Activated CD4-positive, alpha-beta T cell treated with anti-CD3 and anti-CD28 coated beads, Interleukin-2, amount 10 ng/mL, durations not matched to agents 24 days and 14 days (primary cell): ENCODE data around the gene CCL1. TPM values are rescaled to one million over a fixed set of nuclear protein-coding genes. Genes with fewer than 3 reads are reported as not detected.

Experiments
- DNase-seq: peaks from one replicate; pipeline ENCODE4 v3.0.0; 2022
- H3K27ac Mint-ChIP-seq: one replicate; pipeline ENCODE4 v1.8.0; 2022; ENCODE audit warnings: mild to moderate bottlenecking, mixed read lengths
- H3K27me3 Mint-ChIP-seq: one replicate; pipeline ENCODE4 v1.8.0; 2022; ENCODE audit warnings: mixed read lengths
- H3K36me3 Mint-ChIP-seq: one replicate; pipeline ENCODE4 v1.8.0; 2022; ENCODE audit warnings: low read depth, mild to moderate bottlenecking, mixed read lengths
- H3K4me1 Mint-ChIP-seq: one replicate; pipeline ENCODE4 v1.8.0; 2021; ENCODE audit warnings: mixed read lengths
- H3K4me3 Mint-ChIP-seq: one replicate; pipeline ENCODE4 v1.8.0; 2022; ENCODE audit warnings: mild to moderate bottlenecking, moderate library complexity, mixed read lengths
- H3K9me3 Mint-ChIP-seq: one replicate; pipeline ENCODE4 v1.8.0; 2021; ENCODE audit warnings: mixed read lengths
- intact Hi-C: fragments of 100-400 bp; cut with micrococcal nuclease; formaldehyde crosslinking; loops from one replicate; pipeline ENCODE4 v1.15.1; 2023
- total RNA-seq: library from RNA; stranded (reverse); gene quantifications from 2 replicates; pipeline ENCODE4 v1.2.3, GENCODE V29; 2022

Gene CCL1
- total RNA-seq, 1 donor from 2014 or later, result 105 TPM

- Mint-ChIP-seq H3K27me3 (peaks cover 30% of the 10 kb centered on the region), H3K36me3 (no peaks in the 10 kb centered on the region), H3K9me3 (peaks cover 10% of the 10 kb centered on the region), H3K4me3 (no peak overlapping the region), H3K4me1 (no peaks in the 10 kb centered on the region), H3K27ac (no peak overlapping the region)
- no peak for DNase-seq
- intact Hi-C loops, result no loop called here
Observed at GRCh38 chr17:34321964-34322363, 41.1 kb downstream of the CCL1 start.

GRCh38 chr17:34319039-34319483 lies 44.0 kb downstream of the CCL1 start, which contains the start of gene CCL8:
CCL8 (plus strand) TSS chr17:34319435; CDS start chr17:34319502, 67 bp downstream.
- Mint-ChIP-seq H3K4me3 (no peak within 1 kb of the TSS), H3K36me3 (no peaks in the 10 kb centered on the region), H3K4me1 (no peaks in the 10 kb centered on the region), H3K27ac (no peak within 1 kb of the TSS), H3K9me3 (peaks cover 5% of the 10 kb centered on the region), H3K27me3 (peaks cover 33% of the 10 kb centered on the region)
- DNase-seq, result no peak
- intact Hi-C loops, result no loop called here

- no peak for DNase-seq
- H3K4me1 Mint-ChIP-seq, result no peaks in the 10 kb centered on the region
- H3K27me3 Mint-ChIP-seq, result peaks cover 33% of the 10 kb centered on the region
- H3K9me3 Mint-ChIP-seq, result peaks cover 5% of the 10 kb centered on the region
- no peaks in the 10 kb centered on the region for H3K36me3 Mint-ChIP-seq
- H3K4me3 Mint-ChIP-seq, result no peak overlapping the region
- intact Hi-C loops, result no loop called here
- no peak overlapping the region for H3K27ac Mint-ChIP-seq
Observed at GRCh38 chr17:34318474-34318873, 44.6 kb downstream of the CCL1 start.

- no peak overlapping the region for H3K4me3 Mint-ChIP-seq
- H3K27me3 Mint-ChIP-seq, result peaks cover 44% of the 10 kb centered on the region
- H3K36me3 Mint-ChIP-seq, result no peaks in the 10 kb centered on the region
- intact Hi-C loops, result no loop called here
- no peaks in the 10 kb centered on the region for H3K9me3 Mint-ChIP-seq
- H3K4me1 Mint-ChIP-seq, result peaks cover 2% of the 10 kb centered on the region
- no peak overlapping the region for H3K27ac Mint-ChIP-seq
- DNase-seq, result no peak
Observed at GRCh38 chr17:34314279-34314678, 48.8 kb downstream of the CCL1 start.

- H3K9me3 Mint-ChIP-seq, result no peaks in the 10 kb centered on the region
- peaks cover 7% of the 10 kb centered on the region for H3K4me1 Mint-ChIP-seq
- intact Hi-C loops, result no loop called here
- DNase-seq, result no peak
- H3K4me3 Mint-ChIP-seq, result no peak overlapping the region
- H3K36me3 Mint-ChIP-seq, result no peaks in the 10 kb centered on the region
- H3K27me3 Mint-ChIP-seq, result peaks cover 46% of the 10 kb centered on the region
- H3K27ac Mint-ChIP-seq, result no peak overlapping the region
Observed at GRCh38 chr17:34313164-34313563, 49.9 kb downstream of the CCL1 start.

GRCh38 chr17:34312080-34312479 lies 51.0 kb downstream of the CCL1 start:
- Mint-ChIP-seq H3K4me1 (peaks cover 18% of the 10 kb centered on the region), H3K9me3 (no peaks in the 10 kb centered on the region), H3K36me3 (no peaks in the 10 kb centered on the region), H3K4me3 (no peak overlapping the region), H3K27me3 (peaks cover 44% of the 10 kb centered on the region), H3K27ac (no peak overlapping the region)
- intact Hi-C loops, result no loop called here
- DNase-seq, result peak; percentile 37

- no peak overlapping the region for H3K27ac Mint-ChIP-seq
- no peak overlapping the region for H3K4me3 Mint-ChIP-seq
- intact Hi-C loops, result no loop called here
- no peaks in the 10 kb centered on the region for H3K9me3 Mint-ChIP-seq
- peak; percentile 21 for DNase-seq
- H3K4me1 Mint-ChIP-seq, result peaks cover 24% of the 10 kb centered on the region
- H3K27me3 Mint-ChIP-seq, result peaks cover 40% of the 10 kb centered on the region
- H3K36me3 Mint-ChIP-seq, result no peaks in the 10 kb centered on the region
Observed at GRCh38 chr17:34311291-34311690, 51.7 kb downstream of the CCL1 start.

Other genes starting within 250 kb of the CCL1 start
- 0.28 TPM in 1 of 2 replicates, not detected in the other for gene CCL2, start 107.9 kb downstream of the CCL1 start, total RNA-seq
- gene CCL7, start 93.0 kb downstream of the CCL1 start, total RNA-seq, result not detected in 2 replicates
- gene CCL11, start 77.5 kb downstream of the CCL1 start, total RNA-seq, result not detected in 2 replicates
- gene CCL8, start 43.8 kb downstream of the CCL1 start, total RNA-seq, result not detected in 2 replicates
- not detected in 2 replicates for gene CCL13, start 6.8 kb downstream of the CCL1 start, total RNA-seq
- gene TMEM132E, start 216.3 kb upstream of the CCL1 start, total RNA-seq, result not detected in 2 replicates